Activated T-cell treated with anti-CD3 and anti-CD28 coated beads, Interleukin-2, amount 50 U/mL, for 4 hours (primary cell): Measurements from ENCODE around the gene KCNA10. TPM values are rescaled to one million over a fixed set of nuclear protein-coding genes. Genes with fewer than 3 reads are reported as not detected.
"Not testable (repeated sequence)": the region's sequence is repeated elsewhere in the genome, so short reads cannot be mapped to it uniquely, and the experiment has no call there.

Experiments used
- ATAC-seq, 2 donors: fragments of 200-7000 bp; cut with Tn5 transposase; one replicate each; pipeline ENCODE4 v1.10.0; 2021
- DNase-seq: peaks from one replicate; pipeline ENCODE4 v3.0.0-alpha.2; 2020
- H3K27me3 Mint-ChIP-seq: one replicate; pipeline ENCODE4 v1.8.0; 2021; ENCODE audit warnings: low read depth, mixed read lengths
- H3K36me3 Mint-ChIP-seq: one replicate; pipeline ENCODE4 v1.8.0; 2022; ENCODE audit warnings: mixed read lengths; ENCODE audit not compliant: insufficient read depth
- H3K4me1 Mint-ChIP-seq: one replicate; pipeline ENCODE4 v1.8.0; 2021; ENCODE audit warnings: low read depth, mixed read lengths
- H3K4me3 Mint-ChIP-seq: one replicate; pipeline ENCODE4 v1.8.0; 2021; ENCODE audit warnings: mild to moderate bottlenecking, moderate library complexity, mixed read lengths
- H3K9me3 Mint-ChIP-seq: one replicate; pipeline ENCODE4 v1.8.0; 2021; ENCODE audit warnings: mixed read lengths
- total RNA-seq, 3 donors: library from RNA; stranded (reverse); gene quantifications; one replicate each; pipeline ENCODE4 v1.2.1, GENCODE V29; 2021

KCNA10 gene
- total RNA-seq, 3 donors from 2014 or later: not detected

- no peaks in the 10 kb centered on the region for H3K4me1 Mint-ChIP-seq
- H3K36me3 Mint-ChIP-seq: no peaks in the 10 kb centered on the region
- ATAC-seq (no peak), DNase-seq (no peak)
- H3K4me3 Mint-ChIP-seq: no peak overlapping the region
- H3K27me3 Mint-ChIP-seq: peaks cover 28% of the 10 kb centered on the region
- H3K9me3 Mint-ChIP-seq: no peaks in the 10 kb centered on the region
Measured at GRCh38 chr1:110522560-110522959, 3.6 kb upstream of the KCNA10 start.

- no peak for ATAC-seq
- Mint-ChIP-seq H3K4me1 (no peaks in the 10 kb centered on the region), H3K27me3 (peaks cover 28% of the 10 kb centered on the region), H3K9me3 (no peaks in the 10 kb centered on the region), H3K36me3 (no peaks in the 10 kb centered on the region), H3K4me3 (no peak overlapping the region)
- DNase-seq: no peak
Measured at GRCh38 chr1:110520827-110521226, 1.9 kb upstream of the KCNA10 start.

- Mint-ChIP-seq H3K4me1 (no peaks in the 10 kb centered on the region), H3K9me3 (no peaks in the 10 kb centered on the region), H3K36me3 (no peaks in the 10 kb centered on the region), H3K27me3 (peaks cover 9% of the 10 kb centered on the region), H3K4me3 (no peak overlapping the region)
- ATAC-seq (no peak), DNase-seq (no peak)
Measured at GRCh38 chr1:110515891-110516290, 3.1 kb downstream of the KCNA10 start.

DNA sequence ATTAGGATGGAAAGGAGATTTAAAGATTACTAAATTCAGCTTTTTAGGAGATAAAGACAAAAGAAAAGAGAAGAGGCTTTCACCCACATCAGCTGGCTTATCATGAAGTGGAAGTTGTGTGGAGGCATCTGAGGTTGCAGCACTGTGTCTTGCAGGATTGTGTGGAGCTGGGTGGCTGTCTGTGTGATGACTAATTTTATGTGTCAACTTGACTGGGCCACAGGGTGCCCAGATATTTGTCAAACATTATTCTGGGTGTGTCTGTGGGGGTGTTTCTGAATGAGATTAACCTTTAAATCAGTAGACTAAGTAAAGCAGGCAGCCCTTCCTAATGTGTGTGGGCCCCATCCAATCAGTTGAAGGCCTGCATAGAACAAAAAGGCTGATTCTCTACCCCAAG lies 3.9 kb downstream of the KCNA10 start:
- Mint-ChIP-seq H3K9me3 (no peaks in the 10 kb centered on the region), H3K27me3 (peaks cover 9% of the 10 kb centered on the region), H3K36me3 (no peaks in the 10 kb centered on the region), H3K4me3 (no peak overlapping the region), H3K4me1 (no peaks in the 10 kb centered on the region)
- no peak for ATAC-seq
- no peak for DNase-seq

DNA sequence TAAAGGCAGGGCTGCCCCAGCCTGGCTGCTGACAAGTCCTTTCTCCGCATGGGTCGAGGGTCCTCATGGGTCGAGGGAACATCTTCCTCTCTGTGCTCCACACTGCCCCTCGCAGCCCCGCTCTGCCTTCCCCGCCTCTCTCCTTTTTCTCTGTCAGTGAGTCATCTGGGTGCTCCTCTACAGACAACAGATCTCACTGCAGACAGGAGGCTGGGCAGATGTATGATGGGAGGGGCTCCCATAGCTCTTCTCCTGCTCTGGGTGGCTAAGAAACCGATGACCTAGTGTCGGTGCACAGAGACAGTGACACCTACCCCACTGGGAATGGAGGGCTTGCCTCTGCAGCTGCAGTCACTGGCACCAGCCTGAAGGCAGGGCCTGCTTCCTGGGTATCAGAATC lies 5.5 kb downstream of the KCNA10 start:
- no peaks in the 10 kb centered on the region for H3K9me3 Mint-ChIP-seq
- no peak overlapping the region for H3K4me3 Mint-ChIP-seq
- ATAC-seq: no peak
- no peaks in the 10 kb centered on the region for H3K4me1 Mint-ChIP-seq
- DNase-seq: no peak
- no peaks in the 10 kb centered on the region for H3K36me3 Mint-ChIP-seq
- peaks cover 8% of the 10 kb centered on the region for H3K27me3 Mint-ChIP-seq

- Mint-ChIP-seq H3K36me3 (no peaks in the 10 kb centered on the region), H3K4me3 (no peak overlapping the region), H3K9me3 (no peaks in the 10 kb centered on the region), H3K27me3 (peaks cover 4% of the 10 kb centered on the region), H3K4me1 (no peaks in the 10 kb centered on the region)
- DNase-seq (no peak), ATAC-seq (no peak)
Measured at GRCh38 chr1:110511436-110511835, 7.5 kb downstream of the KCNA10 start.

GRCh38 chr1:110510921-110511320 lies 8.1 kb downstream of the KCNA10 start:
- H3K4me1 Mint-ChIP-seq, H3K36me3 Mint-ChIP-seq, H3K27me3 Mint-ChIP-seq, H3K9me3 Mint-ChIP-seq, DNase-seq, H3K4me3 Mint-ChIP-seq, ATAC-seq: not testable (repeated sequence)

- Mint-ChIP-seq H3K9me3 (no peaks in the 10 kb centered on the region), H3K36me3 (no peaks in the 10 kb centered on the region), H3K27me3 (peaks cover 4% of the 10 kb centered on the region), H3K4me3 (no peak overlapping the region), H3K4me1 (no peaks in the 10 kb centered on the region)
- no peak for ATAC-seq
- no peak for DNase-seq
Measured at GRCh38 chr1:110509655-110510054, 9.3 kb downstream of the KCNA10 start.

DNA sequence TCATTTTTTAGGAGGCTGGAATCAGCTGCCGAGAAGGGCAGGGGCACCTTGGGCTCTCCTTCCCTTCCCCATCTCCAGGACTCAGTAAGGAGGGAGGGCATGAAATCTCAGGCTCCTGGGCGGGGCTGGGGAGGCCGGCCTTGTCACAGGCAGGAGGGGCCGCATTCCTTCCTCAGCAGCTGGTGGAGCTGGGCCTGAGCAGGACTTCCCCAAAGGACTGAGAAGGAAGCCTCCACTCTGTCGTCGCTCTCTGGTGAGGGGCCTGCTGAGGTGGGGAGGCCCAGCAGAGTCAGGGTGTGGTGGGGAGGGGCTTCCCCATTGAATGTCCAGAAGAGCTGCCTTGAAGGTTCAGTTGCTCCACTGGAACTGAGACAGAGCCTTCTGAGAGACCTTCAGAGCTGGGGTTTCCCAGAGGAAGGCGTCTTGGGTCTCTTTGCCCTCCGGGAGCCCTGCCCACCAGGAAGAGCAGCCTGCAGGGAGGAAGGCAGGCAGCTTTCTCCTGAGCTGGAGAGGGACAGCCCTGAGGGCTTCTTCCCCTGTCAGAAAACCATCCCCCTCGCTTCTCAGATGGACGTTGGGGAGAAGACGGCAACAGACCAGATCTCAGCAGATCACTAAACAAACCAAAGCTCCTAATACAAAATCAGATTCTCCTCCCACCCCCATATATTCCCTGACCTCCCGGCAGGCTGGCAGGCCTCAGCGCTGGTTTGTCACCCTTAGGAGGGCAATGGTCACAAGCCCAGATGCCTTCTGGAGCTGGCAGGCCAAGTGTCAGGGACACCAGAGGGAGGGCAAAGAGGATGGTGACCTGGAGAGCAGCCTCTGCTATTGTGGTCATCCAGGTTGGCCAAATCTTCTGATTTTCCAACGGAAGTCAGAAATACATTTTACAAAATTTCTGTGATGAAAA lies 10.7 kb downstream of the KCNA10 start:
- no peak for ATAC-seq
- no peak for DNase-seq
- Mint-ChIP-seq H3K36me3 (no peaks in the 10 kb centered on the region), H3K4me1 (no peaks in the 10 kb centered on the region), H3K9me3 (no peaks in the 10 kb centered on the region), H3K27me3 (peaks cover 4% of the 10 kb centered on the region), H3K4me3 (no peak overlapping the region)

GRCh38 chr1:110506541-110506940 lies 12.4 kb downstream of the KCNA10 start:
- Mint-ChIP-seq H3K4me3 (no peak overlapping the region), H3K4me1 (no peaks in the 10 kb centered on the region), H3K36me3 (no peaks in the 10 kb centered on the region), H3K9me3 (no peaks in the 10 kb centered on the region), H3K27me3 (peaks cover 15% of the 10 kb centered on the region)
- DNase-seq (no peak), ATAC-seq (no peak)

- DNase-seq: no peak
- Mint-ChIP-seq H3K36me3 (no peaks in the 10 kb centered on the region), H3K4me3 (no peak overlapping the region), H3K27me3 (peaks cover 17% of the 10 kb centered on the region), H3K4me1 (no peaks in the 10 kb centered on the region), H3K9me3 (no peaks in the 10 kb centered on the region)
- no peak for ATAC-seq
Measured at GRCh38 chr1:110505596-110505995, 13.4 kb downstream of the KCNA10 start.

- Mint-ChIP-seq H3K4me1 (no peaks in the 10 kb centered on the region), H3K4me3 (no peak overlapping the region), H3K9me3 (no peaks in the 10 kb centered on the region), H3K36me3 (no peaks in the 10 kb centered on the region), H3K27me3 (peaks cover 16% of the 10 kb centered on the region)
- DNase-seq: no peak
- no peak for ATAC-seq
Measured at GRCh38 chr1:110504226-110504625, 14.7 kb downstream of the KCNA10 start.

DNA sequence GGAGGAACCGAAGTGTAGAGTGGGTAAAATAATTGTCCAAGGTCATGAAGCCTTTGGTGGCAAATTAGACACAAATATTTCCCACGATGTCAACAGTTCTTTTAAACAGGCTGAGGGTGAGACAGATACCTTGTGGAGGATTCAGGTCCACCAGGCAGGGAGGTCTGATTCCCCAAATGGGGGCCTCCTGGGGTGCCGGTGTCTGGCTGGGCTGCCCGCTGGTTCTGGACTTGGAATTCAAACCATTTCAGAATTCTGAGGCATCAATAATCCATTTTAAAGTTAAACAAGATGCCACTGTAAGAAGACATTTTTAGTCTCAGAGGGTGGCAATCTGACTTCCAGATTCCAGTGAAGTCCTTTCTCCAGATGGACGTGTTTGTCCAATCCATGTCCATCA lies 15.5 kb downstream of the KCNA10 start:
- H3K36me3 Mint-ChIP-seq: no peaks in the 10 kb centered on the region
- no peak for ATAC-seq

DNA sequence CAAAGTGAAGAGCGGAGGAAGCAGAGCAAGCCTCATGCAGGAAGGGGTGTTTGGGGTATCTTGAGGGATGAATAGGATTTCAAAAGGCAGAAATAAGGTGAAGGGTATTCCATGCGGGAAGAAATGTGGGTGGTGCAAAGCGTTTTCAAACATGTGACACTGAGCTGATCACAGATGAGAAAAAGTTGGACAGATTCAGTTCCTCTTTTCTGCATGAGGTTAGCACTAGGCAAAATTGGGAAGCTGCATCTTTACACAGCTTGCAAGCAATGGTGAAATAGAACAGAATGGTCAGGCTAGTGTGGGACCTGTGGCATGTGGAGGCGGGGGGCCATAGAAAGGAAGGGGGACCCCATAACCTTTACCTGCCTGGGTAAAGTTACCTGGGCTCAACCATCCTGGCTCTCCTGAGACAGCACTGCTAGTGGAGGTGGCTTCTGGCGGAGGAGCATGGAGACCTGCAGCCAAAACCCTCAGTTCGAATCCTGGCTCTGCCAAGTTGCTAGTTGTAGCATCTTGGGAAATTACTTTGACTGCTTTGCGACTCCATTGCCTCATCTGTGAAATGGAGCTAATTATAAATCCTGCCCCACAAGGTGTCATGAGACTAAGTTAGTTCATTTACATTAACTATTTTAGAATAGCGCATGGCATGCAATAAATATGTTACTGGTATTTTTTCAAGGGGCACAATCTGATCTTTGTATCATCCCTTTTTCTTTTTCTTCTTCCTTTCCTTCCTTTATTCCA lies 16.4 kb downstream of the KCNA10 start:
- ATAC-seq (no peak), DNase-seq (no peak)
- peaks cover 13% of the 10 kb centered on the region for H3K27me3 Mint-ChIP-seq
- no peaks in the 10 kb centered on the region for H3K36me3 Mint-ChIP-seq
- H3K9me3 Mint-ChIP-seq: no peaks in the 10 kb centered on the region
- no peaks in the 10 kb centered on the region for H3K4me1 Mint-ChIP-seq
- H3K4me3 Mint-ChIP-seq: no peak overlapping the region

More for the DNA sequence above, 15.5 kb downstream of the KCNA10 start:
- H3K27me3 Mint-ChIP-seq: peaks cover 13% of the 10 kb centered on the region
- DNase-seq: no peak
- no peak overlapping the region for H3K4me3 Mint-ChIP-seq
- H3K9me3 Mint-ChIP-seq: no peaks in the 10 kb centered on the region
- no peaks in the 10 kb centered on the region for H3K4me1 Mint-ChIP-seq
